Frontal cortex (tissue), 4 donors: Measurements from ENCODE around the gene RAP1GAP2. TPM values are rescaled to one million over a fixed set of nuclear protein-coding genes. Genes with fewer than 3 reads are reported as not detected.

Experiments
- DNase-seq, 2 donors: peaks; one replicate each; pipeline ENCODE4 v3.0.0; 2012; ENCODE audit warnings: low spot score in 2 of 2
- FAIRE-seq: peaks from 2 replicates; lab custom pipeline; 2012; peaks lifted over from hg19 to GRCh38; lab: Jason Lieb, UNC
- total RNA-seq: library from RNA; depleted of rRNA; stranded (reverse); fragments of >200 nt; gene quantifications from one replicate; pipeline ENCODE4 v1.2.3, GENCODE V29; 2014
- donor health status: control.
- donor health status: control.
- donor health status: control.

Gene RAP1GAP2
- total RNA-seq, 1 donor from 2014 or later, result 25.3 TPM

DNA sequence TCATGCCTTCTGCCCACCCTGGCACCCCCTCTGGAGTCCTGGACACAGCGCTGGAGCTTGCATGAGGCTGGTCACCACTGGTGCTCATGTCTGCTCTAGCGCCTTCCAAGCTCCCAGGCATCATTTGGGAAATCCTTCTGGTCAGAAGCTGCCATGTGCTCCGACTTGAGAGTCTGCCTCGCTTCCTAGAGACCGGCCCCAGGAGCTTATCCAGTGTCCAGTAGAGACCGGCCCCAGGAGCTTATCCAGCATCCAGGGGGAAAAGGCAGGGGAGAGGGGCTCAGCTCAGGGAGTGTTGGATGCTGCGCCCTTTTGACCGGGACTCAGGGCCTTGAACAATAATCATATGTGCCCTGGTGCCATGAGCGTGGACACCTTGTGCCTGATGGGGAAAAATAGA is 106.3 kb downstream of the RAP1GAP2 start:
- no peak for DNase-seq
- no peak for FAIRE-seq

DNA sequence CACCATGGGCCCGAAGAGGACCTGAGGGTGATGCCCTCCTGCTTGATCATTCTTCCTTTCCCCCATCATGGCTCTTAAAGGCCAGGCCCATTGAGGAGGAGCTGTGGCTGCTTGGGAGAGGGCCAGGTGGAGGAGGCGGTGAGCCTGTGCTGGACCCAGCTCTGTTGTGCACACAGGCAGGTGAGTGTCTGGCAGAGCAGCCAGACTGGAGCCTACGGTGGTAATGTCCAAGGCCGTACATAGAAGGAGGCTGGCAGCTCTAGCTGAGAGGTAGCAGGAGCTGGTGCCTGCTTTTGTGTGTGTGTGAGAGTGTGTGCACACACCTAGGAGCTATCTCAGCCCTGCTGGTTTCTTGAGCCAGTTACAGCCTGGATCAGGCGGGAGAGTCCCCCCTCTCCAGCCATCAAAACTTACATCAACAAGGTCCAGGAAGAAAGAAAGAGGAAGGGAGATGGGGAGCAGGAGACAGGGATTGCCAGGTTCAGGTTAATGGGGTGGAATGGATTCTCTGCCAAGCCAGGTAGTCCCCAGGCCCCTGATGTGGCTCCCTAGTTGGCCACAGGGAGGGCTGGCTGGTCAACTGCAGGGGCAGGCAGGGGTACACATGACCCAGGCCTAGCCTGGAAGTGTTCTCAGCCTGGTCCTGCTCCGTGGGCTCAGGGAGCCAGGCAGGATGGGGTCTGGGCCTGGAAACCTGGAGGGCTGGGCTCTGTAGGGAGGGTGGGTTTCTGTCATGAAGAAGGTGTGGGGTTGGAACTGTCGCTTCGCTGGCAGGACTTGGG is 107.1 kb downstream of the RAP1GAP2 start:
- FAIRE-seq, result no peak
- DNase-seq, result no peak

DNA sequence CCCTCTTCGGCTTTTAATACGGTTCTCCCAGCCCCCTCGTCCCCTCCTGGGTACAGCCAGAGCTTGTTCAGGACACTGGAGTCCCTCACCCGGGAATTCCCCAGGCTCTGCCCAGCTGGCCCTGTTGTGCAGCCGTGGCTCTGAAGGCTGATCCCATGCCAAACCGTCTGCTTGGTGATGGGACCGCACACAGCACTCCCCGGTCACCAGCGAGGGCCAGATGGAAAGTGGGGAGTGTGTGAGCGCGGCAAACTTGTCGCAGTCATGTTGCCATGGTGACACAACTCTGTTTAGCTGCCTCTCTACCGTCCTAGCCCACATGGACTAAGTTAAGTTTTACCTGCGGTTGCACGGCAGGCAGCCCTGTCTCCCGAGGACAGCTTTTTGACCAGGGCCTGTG is 107.9 kb downstream of the RAP1GAP2 start:
- FAIRE-seq (no peak), DNase-seq (peak; percentile 24 to 69)

DNA sequence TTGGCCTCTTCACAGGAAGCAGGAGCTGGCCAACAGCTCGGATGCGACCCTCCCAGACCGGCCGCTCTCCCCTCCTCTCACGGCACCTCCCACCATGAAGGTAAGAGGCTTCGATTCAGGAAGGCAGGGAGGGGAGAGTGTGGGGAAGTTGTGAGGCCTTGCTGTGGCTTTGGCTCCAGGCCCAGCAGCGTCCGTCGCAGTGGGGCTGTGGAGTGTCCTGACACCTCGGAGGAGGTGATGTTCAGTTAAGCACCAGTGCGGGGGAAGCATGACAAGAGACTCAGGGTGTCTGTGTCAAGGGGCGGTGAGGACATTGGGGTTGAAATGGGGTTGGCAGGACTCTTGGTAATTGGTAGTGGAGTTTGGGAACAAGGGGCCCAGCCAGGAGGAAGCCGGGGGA is 109.0 kb downstream of the RAP1GAP2 start:
- DNase-seq (no peak), FAIRE-seq (no peak)

DNA sequence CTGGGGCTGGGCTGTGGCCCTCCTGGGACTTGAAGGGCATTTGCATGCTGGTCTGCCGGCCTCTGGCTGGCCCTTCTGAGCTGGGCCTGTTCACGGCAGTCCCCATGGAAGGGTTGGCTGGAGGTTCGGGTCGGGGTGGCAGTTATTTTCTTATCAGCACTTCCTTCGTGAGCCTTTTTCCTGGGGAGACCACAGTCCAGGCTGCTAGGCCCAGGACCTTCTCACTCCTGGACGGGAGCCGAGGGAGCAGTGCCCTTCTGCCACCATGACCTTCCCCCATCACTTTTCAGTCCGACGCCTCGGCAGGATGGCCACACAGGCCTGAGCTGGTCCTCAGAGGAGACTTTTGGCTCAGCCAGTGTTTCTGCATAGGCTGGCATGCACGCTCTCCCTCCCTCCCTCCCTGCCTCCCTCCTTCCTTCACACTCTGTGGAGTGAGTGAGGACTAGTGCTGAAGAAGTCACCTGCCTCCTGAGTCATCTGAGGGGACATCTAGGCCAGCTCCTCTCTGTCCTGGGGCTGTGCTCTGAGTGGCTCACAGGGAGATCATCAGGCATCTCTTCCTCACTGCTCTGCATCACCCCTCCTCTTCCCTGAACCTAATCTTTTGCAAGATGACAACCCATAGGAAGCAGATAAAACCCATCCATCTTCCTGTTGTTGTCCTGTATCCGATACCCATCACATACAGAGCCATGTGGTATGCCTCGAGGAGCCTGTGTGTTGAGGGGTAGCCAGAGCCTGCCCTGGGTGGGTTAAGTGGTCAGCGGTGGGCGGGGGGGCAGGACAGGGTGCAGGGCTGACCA is 109.7 kb downstream of the RAP1GAP2 start:
- no peak for FAIRE-seq
- no peak for DNase-seq

DNA sequence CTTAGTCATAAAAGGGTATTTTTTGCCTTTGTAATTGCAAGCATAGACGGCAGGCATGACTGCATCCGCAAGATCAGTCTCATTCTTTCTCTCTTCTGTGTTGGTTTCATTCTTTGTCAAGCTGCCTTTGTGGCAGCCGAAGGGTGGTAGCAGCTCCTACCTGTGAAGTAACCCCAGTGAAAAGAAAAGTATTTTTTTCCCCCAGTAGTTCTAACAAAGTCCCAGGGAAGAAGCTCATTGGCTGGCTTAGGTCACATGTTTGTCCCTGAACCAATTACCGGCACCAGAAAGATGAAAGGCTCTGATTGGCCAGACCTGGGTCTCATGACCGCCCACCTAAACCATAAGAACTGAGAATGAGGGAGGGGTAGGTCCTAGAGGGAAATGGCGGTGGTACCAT is 110.7 kb downstream of the RAP1GAP2 start:
- FAIRE-seq, result no peak

DNA sequence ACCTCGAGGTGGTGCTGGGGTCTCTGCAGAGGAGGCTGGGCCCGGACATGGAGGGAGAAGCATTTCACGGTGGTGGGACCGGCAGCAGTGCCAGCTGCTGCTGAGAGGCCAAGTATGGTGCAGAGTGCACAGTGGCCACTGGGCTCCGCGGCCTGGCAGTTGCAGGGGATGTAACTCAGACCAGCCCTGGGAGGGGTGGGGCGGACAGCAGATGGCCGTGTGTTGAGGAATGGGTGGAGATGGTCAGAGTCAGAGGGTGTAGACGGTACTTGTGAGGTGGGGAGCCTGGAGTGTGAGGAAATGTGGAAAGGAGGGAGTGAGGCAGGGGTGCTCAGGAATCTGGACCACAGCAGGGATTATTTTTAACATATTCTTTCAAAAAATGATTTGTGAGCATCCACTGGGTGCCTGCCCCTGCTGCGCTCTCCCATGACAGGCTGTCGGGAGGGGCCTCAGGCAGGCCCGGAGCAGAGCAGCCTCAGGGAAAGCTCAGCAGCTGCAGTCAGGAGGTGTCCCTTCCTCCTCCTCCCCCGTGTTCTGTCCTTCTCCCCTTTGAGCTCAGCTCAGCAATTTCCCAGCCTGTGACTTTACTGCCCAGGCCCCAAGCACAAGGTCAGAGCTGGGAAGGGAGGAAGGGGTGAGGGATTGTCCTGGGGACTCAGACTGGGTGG is 113.1 kb downstream of the RAP1GAP2 start:
- DNase-seq (no peak), FAIRE-seq (no peak)

More for the DNA sequence above, 110.7 kb downstream of the RAP1GAP2 start:
- DNase-seq, result no peak

DNA sequence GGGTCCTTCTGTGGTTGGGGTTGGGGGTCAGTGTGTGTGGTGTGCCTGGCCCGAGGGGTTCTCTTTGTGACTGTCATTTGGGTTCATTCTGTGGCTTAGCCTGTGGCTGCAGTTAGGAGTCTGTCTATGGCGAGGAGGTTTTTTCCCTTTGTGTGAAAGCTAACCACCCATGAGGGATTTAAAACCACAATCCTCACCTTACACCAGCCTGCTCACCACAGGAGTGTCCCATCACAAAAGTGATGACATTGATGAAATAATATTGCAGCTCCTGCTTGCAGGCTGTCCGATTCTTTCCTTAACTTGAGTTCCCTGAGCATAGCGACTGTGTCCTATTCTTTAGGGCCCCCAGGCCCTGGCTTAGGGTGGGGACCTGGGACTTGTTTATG is 113.6 kb downstream of the RAP1GAP2 start:
- DNase-seq (no peak), FAIRE-seq (no peak)

DNA sequence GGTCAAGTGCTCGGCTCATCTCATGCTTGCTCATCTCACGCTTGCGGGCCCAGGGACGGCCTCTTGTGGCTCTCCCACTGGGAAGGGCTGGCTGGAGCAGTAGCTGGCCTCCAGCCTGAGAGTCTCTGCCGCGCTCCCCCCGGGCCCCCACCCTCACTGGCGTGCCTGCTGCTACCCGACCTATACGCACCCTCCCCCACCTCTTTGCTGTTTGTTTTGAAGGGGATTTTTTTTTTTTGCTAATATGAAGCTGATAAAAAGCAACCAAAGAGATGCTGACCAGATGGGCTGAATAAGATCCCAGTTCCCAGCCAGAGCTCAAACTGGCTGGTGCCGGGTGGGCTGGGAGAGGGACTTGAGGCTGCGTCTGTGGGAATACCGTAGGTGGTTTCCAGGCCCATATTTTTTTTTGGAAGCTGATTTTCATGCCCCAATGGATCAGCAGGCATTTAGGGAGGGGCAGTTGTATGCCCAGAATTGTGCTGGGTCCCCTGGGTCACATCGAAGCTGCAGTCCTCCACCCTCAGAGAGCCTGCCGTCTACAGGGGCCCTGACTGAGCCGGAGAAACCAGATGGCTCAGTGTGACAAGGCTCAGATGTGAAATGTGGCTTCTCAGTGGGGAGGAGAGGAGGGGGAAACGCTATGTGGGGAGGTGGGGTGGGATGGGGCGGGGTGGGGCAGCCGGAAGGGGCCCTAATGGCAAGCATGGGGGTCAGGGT is 115.0 kb downstream of the RAP1GAP2 start:
- DNase-seq, result no peak

DNA sequence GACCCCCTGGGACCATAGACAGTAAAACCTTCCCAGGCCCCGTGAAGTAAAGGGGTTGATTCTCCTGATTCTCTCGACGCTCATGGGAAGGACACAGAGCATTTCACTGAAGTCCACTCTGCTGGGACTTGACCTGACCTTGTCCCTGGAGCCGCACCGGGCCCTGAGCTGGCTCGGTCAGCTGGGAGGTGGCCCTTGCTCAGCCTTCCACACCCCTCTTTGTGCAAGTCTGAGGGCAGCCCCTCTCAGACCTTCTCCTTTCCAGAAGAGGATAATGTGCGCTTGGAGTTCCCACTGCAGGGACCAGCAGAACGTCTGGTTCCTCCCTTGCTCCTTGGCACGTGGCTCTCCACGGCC is 115.5 kb downstream of the RAP1GAP2 start:
- DNase-seq (no peak), FAIRE-seq (no peak)

More for the DNA sequence above, 115.0 kb downstream of the RAP1GAP2 start:
- no peak for FAIRE-seq

DNA sequence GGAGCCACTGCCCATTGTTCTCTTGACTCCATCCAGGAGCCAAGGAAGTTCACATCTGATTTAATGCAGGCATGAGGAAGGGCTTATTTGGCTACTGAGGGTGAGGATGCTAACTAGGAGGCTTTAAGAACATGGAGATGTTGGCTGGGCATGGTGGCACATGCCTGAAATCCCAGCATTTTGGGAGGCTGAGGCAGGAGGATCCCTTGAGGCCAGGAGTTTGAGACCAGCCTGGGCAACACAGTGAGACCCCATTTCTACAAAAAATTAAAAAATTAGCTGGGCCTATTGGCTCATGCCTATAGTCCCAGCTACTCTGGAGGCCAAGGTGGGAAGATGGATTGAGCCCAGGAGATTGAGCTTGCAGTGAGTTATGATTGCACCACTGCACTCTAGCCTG is 116.5 kb downstream of the RAP1GAP2 start:
- FAIRE-seq (no peak), DNase-seq (no peak)

DNA sequence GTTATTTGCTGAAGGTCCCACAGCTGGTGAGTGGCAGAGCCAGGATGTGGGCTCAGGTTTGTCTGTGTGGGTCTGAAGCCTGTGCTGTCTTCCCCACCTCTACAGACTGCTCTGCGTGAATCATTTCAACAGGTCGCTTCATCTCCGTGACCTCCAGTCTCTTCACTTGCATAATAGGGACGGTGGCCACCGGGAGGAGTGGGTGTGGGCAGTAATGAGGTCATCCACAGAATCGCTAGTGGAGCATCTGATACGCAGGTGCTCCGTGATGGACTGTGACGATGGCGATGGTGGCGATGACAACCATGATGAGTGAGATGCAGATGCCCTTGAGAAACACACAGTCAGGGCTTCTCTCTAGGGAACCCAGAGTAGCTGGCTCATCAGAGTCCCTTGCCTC is 120.2 kb downstream of the RAP1GAP2 start:
- FAIRE-seq, result no peak

DNA sequence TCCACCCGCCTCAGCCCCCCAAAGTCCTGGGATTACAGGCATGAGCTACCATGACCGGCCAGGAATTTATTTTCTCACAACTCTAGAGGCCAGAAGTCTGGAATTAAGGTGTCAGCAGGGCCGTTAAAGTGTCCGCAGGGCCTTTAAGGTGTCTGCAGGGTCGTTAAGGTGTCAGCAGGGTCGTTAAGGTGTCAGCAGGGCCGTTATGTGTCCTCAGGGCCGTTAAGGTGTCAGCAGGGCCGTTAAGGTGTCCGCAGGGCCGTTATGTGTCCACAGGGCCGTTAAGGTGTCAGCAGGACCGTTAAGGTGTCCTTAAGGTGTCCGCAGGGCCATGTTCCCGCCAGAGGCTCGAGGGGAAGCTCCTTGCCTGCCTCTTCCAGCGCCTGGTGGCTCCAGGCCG is 125.2 kb downstream of the RAP1GAP2 start:
- FAIRE-seq (no peak), DNase-seq (no peak)

More for the DNA sequence above, 120.2 kb downstream of the RAP1GAP2 start:
- no peak for DNase-seq

DNA sequence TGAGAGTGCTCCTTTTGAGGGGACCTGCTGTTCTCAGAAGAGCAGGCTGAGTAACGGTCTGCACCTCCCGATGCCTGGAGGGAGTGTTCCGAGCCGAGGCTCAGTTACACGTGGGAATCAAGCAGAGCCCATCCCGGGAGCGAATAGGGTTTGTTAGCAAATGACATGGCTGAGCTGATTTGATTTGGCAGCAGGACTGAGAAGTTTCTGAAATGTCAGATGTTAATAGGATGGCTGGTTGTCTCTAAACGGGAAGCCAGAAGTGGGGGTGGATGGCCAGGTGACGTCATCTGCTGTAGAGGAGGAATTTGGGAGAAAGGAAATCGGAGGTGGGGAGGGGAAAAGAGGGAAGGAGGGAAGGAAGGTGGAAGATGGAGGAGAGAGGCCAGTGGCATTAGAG is 128.0 kb downstream of the RAP1GAP2 start:
- peak in 1 of 2 donors; percentile 46 for DNase-seq
- FAIRE-seq, result no peak

DNA sequence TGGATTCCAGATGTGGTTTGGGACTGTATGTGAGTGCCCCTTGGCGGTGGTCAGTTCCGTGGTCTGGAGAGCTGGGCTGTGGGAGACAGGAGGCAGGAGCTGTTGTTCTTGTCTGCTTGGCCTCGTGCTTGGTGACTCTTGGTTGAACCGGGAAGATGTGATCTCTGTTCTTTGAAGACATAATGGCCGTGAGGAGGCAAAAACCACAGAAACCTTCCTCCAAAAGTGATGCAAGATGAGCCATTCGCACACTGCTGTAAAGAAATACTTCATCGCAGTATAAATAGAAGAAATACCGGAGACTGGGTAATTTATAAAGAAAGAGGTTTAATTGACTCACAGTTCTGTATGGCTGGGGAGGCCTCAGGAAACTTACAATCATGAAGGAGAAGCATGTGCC is 128.8 kb downstream of the RAP1GAP2 start:
- FAIRE-seq (no peak), DNase-seq (no peak)

DNA sequence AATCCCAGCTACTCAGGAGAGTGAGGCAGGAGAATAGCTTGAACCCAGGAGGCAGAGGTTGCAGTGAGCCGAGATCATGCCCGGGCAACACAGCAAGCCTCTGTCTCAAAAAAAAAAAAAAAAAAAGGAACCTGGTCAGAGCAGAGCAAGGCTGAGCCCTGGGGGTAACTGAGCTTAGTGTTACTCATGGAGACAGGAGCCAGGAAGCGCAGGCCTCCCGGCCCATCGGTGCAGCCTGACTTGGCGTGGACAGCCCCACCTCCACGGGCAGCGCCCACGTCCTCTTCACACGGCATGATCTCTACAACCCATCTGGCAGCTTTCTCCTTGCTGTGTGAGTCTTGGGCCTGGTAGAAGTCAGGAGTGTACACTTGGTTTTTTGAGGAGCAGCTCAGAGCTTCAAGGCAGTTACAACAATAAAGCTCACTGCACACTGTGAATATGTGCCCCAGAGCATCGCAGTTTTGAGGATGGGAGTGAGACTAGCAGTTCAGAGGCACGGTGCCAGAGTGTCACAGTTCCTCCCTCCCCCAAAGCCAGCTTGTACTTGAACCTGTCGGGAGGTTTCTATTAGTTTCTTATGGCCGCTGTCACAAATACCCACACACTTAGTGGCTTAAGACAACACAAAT is 129.9 kb downstream of the RAP1GAP2 start:
- FAIRE-seq, result no peak
- DNase-seq, result no peak

DNA sequence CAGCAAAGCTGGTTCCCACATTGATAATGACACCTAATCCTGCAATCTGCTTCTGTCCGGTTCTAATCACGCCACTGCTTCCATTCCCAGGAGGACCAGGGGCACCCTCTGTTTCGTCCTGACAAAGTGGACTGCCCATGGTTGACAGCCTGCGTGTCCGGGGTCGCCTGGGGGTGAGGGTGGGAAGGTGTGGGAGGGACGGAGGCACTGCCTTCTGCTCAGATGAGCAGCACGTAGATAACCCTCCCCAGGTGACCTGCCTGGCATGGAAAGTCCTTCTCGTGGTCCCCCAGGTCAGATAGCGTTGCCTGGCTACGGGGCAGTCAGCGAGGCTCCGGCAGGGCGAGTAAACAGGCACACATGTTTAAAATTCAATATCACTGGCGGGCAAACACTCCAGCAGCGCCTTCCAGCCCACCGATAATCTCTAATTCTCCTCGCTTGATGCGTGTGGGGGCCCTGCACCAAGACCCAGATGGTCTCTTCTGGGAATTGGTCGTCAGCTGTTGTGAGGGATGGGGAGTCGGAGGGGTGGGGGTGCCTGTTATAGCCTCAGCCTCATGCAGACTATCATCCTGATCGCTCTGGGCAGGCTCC is 132.2 kb downstream of the RAP1GAP2 start:
- no peak for FAIRE-seq
- DNase-seq, result no peak

DNA sequence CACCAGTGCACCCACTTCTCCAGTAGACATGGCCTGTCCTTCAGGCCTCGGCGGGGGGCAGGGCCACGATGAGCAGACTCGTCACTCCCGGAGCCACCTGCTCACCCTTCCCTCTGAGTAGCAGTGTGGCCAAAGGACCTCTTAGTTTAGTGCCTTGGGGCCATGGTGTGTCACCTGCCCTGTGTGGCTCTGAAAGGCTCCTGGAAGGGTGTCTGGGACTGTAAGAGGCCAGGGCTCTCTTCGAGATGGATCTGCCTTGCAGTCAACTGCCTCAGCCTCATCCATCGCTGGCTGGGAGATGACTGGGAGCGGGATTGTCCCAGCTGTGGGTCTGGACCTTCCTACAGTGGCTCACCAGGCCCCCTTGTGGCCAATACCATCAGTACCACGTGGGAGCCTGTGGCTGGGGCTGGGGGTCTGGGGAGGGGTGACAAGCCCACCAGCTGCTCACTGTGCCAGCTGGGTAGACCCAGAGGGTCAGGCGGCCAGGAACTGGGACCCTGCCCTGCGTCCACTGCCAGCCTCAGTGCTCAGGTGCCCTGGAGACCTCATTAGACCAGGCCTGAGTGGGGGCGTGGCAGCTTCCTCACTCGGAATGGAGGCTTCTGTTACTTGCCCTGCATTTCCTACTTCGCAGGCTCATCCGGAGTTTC is 133.8 kb downstream of the RAP1GAP2 start:
- peak in 1 of 2 donors; percentile 52 for DNase-seq
- FAIRE-seq, result no peak

DNA sequence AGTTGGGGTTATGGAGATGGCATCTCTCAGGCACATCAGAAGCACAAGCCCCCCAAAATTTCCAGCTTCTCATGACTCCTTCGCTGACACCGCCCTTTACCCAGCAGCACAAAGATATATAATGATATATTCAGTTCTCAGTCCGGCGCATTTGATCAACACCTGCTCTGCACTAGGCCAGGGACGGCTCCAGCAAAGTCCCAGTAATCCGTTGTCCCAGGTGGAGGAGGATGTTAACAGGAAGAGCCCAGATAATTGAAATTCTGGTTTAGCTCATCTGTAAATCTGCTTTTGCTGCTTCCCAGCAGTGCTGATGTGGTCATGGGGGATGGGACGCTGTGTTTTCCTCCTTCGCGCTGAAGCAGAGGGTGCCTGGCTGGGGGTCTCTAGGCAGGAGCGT is 135.6 kb downstream of the RAP1GAP2 start:
- FAIRE-seq (no peak), DNase-seq (no peak)
